ENCODE data around the gene CNOT6. TPM values are rescaled to one million over a fixed set of nuclear protein-coding genes. Genes with fewer than 3 reads are reported as not detected.
A peak's percentile ranks its signal among the peaks of the same experiment; 100 is the strongest.
"Not testable (repeated sequence)": the region's sequence is repeated elsewhere in the genome, so short reads cannot be mapped to it uniquely, and the experiment has no call there.

Gene CNOT6
- 10 to 100 TPM; 19.9 to 22.6 TPM for total RNA-seq
- long read RNA-seq, donor 1, full-length matches to known transcripts, result 2 of 8 reads
- long read RNA-seq, donor 1, partial matches to known transcripts, result 2 of 8 reads
- long read RNA-seq, donor 1, other reads (novel, unspliced or antisense), result 4 of 8 reads
- long read RNA-seq, donor 2, partial matches to known transcripts, result 0 of 1 reads
- long read RNA-seq, donor 2, other reads (novel, unspliced or antisense), result 1 of 1 reads

GRCh38 chr5:180494060-180494509 lies at the start of gene CNOT6:
Gene CNOT6, plus strand, starts transcription at chr5:180494379. Its CDS starts 34,898 bp downstream, at chr5:180529277.
- peak; percentile 98 for DNase-seq (ENCODE audit: low spot score)
- intact Hi-C loops (cut with DNase I), result no loop called here

DNA sequence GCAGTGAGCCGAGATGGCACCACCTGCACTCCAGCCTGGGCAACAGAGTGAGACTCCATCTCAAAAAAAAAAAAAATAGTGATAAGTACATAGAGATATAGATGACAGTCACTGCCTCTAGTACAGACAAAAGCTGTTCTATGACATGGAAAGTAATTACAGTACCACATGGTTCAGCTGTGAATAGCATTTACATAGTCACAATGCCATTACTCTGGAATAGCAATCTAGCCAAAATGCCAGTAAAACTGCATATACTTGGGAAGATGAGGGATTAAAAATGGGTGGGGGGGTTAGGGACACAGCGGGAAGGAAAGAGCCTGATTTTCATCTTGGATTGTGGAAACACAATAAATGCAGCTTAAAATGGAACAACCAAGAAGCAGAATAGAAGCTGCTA lies 39.4 kb upstream of the CNOT6 start:
- intact Hi-C loops (cut with DNase I), result no loop called here
- DNase-seq (ENCODE audit: low spot score), result no peak

GRCh38 chr5:180455872-180456271 lies 38.3 kb upstream of the CNOT6 start:
- peak; percentile 9 for DNase-seq (ENCODE audit: low spot score)
- intact Hi-C loops (cut with DNase I), result no loop called here

DNA sequence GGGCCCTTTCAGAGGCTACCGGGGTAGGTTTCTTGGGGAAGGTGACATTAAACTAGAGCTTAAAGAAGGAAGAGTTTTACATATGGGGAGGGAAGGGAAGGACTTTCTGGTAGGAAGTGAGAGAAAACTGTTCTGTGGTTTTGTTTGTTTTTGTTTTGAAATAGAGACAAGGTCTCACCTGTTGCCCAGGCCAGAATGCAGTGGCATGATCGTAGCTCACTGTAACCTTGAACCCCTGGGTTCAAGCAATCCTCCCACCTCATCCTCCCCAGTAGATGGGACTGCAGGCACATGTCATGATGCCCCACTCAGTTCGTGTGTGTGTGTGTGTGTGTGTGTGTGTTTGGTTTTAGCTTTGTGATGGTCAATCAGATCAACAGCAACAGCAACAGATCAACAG lies 37.4 kb upstream of the CNOT6 start:
- intact Hi-C loops (cut with DNase I), result no loop called here
- DNase-seq (ENCODE audit: low spot score), result no peak

GRCh38 chr5:180458852-180459673 lies 35.1 kb upstream of the CNOT6 start:
- DNase-seq (ENCODE audit: low spot score), result peak; percentile 66
- intact Hi-C loops (cut with DNase I), result not testable (repeated sequence)

DNA sequence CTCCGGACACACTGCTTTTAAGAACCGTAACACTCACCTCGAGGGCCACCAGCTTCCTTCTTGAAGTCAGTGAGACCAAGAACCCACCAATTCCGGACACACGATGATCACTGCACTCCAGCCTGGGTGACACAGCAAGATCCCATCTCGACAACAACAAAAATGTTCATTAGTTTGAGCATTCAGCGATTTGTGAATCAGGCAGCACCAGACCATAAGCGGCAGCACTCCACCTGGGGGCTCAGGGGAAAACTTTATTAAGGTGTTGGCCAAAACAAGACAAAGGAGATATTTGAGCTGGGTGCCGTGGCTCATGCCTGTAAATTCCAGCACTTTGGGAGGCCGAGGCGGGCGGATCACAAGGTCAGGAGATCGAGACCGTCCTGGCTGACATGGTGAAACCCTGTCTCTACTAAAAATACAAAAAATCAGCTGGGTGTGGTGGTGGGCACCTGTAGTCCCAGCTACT lies 34.5 kb upstream of the CNOT6 start:
- peak; percentile 44 for DNase-seq (ENCODE audit: low spot score)
- intact Hi-C loops (cut with DNase I), result not testable (repeated sequence)

DNA sequence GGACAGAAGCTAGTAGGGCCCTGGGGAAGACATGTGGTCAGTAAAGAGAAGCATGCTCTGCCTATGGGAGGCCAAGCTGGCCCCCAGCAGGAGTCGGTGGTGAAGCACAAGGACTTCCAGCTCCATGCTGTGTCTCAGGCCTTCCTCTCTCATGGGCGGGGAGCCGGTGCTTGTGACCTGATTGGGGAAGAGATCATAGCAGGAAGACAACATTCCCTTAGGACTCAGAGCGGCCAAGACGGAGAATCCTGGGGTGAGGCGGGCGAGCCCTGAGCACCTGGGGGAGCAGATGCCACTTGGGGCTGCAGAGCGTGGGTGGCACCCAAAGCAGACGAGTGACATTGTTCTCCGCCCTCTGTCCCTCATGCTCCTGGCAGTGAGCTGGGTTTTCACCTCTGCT lies 33.3 kb upstream of the CNOT6 start:
- intact Hi-C loops (cut with DNase I), result no loop called here
- peak; percentile 63 for DNase-seq (ENCODE audit: low spot score)

DNA sequence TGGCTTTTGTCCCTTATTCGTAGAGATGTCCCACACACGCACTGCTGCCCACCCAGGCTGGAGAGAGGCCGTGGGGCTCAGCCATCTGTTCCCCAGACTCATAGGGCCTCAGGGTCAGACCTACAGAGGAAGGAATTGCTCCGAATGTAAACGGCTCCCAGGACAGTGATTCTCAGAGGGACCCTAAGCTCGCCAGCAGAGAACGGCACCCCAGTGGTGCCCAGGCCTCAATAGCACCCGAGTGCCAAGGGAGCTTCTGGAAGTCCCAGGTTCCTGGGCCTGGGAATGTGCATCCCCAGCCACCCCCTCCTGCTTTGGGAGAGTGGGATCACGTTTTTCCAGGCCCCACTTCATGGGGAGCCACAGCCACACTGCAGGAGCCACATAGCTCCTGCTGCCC lies 32.9 kb upstream of the CNOT6 start:
- DNase-seq (ENCODE audit: low spot score), result no peak
- intact Hi-C loops (cut with DNase I), result no loop called here

DNA sequence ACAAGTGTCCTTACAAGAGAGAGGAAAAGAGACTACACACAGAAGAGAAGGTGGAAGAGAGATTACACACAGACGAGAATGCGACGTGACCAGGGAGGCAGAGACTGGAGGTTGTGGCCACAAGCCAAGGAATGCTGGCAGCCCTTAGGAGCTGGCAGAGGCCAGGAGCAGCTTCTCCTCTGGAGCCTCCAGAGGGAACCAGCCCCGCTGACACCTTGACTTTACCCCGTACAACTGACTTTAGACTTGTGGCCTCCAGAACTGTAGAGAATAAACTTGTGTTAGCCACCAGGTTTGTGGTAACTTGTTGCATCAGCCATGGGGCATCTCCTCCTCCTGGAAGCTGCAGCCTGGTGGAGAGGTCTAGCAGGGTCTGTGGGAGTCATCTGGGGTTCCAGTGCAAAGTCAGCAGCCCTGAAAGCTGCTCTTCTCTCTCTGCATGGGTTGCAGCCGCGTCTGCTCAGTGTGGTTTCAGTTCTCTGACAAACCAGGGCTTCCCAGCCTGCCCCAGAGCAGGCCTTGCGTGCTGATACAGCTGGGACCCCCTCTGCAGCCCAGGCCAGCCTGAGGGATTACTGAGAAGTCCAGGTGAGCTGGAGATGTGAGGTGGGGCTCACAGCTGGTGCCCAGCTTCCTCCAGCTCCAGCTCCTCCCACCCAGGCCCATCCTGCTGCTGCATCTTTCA lies 30.8 kb upstream of the CNOT6 start:
- intact Hi-C loops (cut with DNase I), result no loop called here
- peak; percentile 63 for DNase-seq (ENCODE audit: low spot score)

GRCh38 chr5:180463916-180464602 lies 30.1 kb upstream of the CNOT6 start:
- intact Hi-C loops (cut with DNase I), result no loop called here
- DNase-seq (ENCODE audit: low spot score), result peak; percentile 72

DNA sequence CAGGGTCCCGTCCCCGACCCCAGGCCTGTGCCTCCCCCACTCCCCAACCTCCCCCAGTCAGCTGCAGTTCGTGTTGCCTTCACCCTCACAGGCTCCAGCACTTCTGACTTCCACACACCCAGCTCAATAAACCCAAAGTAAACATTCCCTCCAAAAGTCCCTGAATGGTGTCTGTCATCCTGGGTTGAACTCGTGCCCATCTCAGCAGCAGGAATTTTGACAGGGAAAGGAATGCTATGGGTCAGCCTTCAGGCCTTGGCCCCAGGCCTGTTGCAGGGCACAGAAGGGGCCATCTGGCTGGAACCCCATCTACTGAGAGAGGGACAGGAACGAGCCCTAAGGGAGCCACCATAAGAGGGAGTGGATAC lies 29.6 kb upstream of the CNOT6 start:
- peak; percentile 42 for DNase-seq (ENCODE audit: low spot score)
- intact Hi-C loops (cut with DNase I), result no loop called here

DNA sequence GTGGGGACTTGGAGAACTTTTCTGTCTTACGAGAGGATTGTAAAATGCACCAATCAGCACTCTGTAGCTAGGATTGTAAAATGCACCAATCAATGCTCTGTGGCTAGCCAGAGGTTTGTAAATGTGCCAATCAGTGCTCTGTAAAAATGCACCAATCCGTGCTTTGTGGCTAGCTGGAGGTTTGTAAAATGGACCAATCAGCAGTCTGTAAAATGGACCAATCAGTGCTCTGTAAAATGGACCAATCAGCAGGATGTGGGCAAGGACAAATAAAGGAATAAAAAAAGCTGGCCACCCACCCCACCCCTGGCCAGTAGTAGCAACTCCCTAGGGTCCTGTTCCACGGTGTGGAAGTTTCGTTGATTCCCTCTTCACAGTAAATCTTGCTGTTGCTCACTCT lies 29.1 kb upstream of the CNOT6 start:
- intact Hi-C loops (cut with DNase I), result not testable (repeated sequence)
- peak; percentile 3 for DNase-seq (ENCODE audit: low spot score)

GRCh38 chr5:180466316-180466715 lies 27.9 kb upstream of the CNOT6 start:
- peak; percentile 68 for DNase-seq (ENCODE audit: low spot score)
- intact Hi-C loops (cut with DNase I), result no loop called here

DNA sequence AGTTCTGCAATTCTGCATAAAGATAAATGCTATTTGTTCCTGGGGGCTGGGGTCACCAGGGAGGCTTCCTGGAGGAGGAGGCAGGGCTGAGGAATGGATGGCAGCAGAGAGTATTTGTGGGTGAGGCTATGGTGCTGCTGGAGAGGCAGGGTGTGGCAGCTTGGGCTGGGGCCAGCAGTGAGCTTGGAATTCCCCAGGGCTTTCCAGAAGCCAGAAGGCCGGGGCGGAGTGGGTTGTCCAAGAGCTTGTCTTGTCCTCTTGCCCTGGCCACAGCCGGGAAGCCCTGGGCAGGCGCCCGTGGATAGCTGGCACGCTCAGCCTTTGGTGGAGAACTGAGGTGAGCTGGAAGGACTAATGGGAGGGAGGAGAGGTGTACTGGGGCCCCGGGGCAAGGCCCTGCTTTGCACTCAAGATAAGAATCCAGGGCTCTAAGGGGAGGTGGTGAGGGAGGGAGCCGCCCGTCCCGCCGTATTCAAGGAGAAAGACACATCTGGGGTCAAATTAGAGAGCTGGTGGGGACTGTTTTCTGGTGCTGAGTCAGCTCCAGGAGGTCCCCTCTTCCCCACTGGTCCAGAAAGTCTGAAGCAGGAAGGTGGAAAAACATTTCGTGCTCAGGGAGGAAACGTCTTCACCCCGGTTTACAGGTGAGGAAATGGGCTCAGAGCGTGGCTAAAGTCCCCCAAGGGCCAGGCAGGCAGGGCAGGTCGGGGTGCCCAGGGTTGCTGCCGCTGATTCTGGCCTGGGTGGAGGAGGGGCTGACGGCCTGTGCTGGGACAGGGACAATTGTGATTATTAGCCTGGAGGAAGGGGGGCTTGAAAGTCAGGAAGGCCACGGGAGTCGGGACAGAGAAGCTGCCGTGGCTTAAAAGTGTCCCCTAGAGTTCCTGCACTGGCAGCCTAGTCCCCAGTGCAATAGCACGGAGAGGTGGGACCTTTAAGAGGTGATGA lies 26.9 kb upstream of the CNOT6 start:
- DNase-seq (ENCODE audit: low spot score), result peak; percentile 85
- intact Hi-C loops (cut with DNase I), result no loop called here

- peak; percentile 63 for DNase-seq (ENCODE audit: low spot score)
- intact Hi-C loops (cut with DNase I), result no loop called here
These were observed 26.0 kb upstream of the CNOT6 start for GRCh38 chr5:180467989-180468731.

DNA sequence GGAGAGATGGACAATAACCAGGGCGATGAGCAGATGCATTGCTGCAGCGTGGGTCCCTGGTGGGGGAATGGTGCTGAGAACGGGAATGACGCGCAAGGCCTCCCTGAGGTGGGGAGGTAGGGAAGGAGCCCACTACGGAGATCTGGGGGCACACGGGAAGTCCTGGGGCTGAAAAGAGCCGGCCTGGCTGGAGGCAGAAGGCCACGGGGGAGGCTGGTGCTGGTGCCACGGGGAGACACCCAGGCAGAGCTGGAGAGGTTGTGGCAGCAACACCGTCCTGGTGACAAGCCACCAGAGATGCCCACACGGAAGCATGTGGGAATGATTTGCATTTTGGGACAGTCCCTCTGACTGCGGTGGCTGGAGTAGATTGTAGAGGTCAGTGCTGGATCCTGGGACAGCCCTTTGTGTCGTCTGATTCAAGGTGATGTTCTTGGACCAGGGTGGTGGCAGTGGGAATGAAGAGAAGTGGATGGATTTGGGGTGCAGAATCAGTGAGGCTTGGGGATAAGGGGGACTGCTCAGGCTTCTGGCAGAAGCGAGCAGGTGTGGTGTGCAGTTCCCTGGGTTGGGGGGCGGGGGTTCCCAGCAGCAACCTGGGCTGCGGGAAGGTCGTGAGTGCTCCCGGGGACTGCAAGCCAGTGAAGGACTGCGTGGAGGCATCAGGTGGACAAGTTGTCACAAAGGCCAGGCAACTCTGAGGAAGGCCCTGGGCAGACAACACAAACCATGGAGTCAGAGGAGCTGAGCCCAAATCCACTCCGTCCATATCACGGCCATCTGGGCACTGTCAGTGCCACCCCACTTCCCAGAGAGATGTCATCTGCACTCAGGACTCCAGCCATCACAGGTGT lies 25.2 kb upstream of the CNOT6 start:
- intact Hi-C loops (cut with DNase I), result no loop called here
- DNase-seq (ENCODE audit: low spot score), result peak; percentile 76

DNA sequence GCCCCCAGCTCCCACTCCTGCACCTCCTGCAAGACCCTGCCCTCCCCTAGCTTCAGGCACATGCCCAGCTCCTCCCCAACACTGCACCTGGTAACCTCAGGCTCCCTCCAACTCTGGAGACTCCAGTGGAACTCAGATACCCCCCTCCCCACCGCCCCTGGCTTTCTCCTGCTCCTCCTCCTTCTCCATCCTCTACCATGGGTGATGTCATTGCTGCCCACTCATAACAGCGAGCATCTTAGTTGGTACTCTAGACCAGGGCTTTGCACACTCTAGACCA lies 24.7 kb upstream of the CNOT6 start:
- intact Hi-C loops (cut with DNase I), result no loop called here
- peak; percentile 46 for DNase-seq (ENCODE audit: low spot score)

All from posterior vena cava (tissue), 2 donors.